GM18907 (cell line): ENCODE results near the gene OLR1.
"Not testable (repeated sequence)": the region's sequence is repeated elsewhere in the genome, so short reads cannot be mapped to it uniquely, and the experiment has no call there.

Experiments
- ATAC-seq: cut with Tn5 transposase; IDR thresholded peaks from one replicate; pipeline ENCODE4 v1.9.1; 2021; ENCODE audit warnings: mild to moderate bottlenecking, moderate library complexity; ENCODE audit not compliant: unreplicated experiment

Gene OLR1

GRCh38 chr12:10191865-10192264, 19.9 kb upstream of the OLR1 start:
- no peak for ATAC-seq

- ATAC-seq, result peak; percentile 78
Measured at GRCh38 chr12:10190558-10191388, 18.8 kb upstream of the OLR1 start.

- no peak for ATAC-seq
Measured at GRCh38 chr12:10189653-10190052, 17.7 kb upstream of the OLR1 start.

DNA sequence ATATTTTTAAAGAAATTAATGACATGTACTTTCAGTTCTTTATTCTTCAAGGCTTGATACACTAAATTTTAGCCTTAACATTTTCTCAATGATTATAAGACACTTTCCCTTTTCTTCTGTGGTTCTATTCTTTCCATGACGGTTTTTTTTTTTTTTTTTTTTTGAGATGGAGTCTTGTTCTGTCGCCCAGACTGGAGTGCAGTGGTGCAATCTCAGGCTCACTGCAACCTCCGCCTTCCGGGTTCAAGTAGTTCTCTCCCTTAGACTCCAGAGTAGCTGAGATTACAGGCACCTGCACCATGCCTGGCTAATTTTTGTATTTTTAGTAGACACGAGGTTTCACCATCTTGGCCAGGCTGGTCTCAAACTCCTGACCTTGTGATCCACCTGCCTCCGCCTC, 15.0 kb upstream of the OLR1 start:
- ATAC-seq, result not testable (repeated sequence)

DNA sequence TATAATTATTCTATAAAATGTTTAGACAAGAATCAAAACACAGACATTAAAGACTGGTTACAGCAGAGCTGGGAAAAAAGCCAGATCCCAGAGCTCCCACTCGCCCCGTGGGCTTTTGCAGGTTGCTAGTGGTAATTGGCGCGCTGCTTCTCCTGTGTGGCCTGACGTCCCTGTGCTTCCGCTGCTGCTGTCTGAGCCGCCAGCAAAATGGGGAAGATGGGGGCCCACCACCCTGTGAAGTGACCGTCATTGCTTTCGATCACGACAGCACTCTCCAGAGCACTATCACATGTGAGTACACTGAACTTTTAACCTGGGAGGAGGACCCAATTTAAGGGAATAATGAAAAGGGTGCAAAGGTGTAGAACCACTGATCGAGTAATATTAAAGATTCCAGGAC, 14.4 kb upstream of the OLR1 start:
- no peak for ATAC-seq

DNA sequence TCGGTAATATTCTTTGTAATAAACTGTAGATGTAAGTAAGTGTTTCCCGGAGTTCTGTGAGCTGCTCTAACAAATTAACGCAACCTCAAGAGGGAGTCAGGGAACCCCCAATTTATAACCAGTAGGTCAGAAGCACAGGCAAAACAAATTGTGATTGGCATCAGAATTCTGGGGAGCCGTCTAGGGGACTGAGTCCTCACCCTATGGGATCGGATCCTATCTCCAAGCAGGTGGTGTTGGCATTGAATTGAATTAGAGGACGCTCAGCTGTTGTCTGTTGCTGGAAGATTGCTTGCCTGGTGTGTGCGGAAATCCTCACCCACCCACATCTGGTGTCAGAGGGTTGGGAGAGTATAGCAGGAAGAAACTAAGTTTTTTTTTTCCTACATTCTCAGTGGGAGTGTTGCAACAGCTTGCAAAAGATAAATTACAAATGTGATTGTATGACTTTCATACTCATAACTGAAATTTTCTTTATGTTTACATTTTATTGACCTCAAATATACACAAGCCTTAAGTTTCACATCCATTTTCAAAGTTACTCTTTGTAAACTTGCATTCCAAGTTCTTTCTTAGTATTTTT, 12.4 kb upstream of the OLR1 start:
- no peak for ATAC-seq

GRCh38 chr12:10182354-10183049, 10.6 kb upstream of the OLR1 start:
- no peak for ATAC-seq

DNA sequence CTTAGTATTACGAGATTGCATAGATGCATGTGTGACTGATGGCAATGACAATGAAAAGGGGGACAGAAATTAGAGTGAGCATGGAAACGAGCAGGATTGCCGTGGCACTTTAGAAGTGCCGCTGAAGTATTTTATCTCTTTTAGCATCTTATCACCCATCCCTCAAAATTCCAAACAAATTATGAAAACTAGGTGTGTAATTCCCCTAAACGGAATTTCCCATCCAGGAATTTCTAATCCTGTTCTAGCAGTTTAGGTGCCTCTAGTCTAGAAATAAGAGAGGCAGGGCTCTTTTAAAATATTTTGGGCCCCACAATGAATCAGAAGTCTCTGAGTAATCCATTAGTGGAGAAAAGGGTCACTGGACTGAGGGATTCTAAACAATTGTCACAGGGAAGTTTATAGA, 7.8 kb upstream of the OLR1 start:
- ATAC-seq, result no peak

DNA sequence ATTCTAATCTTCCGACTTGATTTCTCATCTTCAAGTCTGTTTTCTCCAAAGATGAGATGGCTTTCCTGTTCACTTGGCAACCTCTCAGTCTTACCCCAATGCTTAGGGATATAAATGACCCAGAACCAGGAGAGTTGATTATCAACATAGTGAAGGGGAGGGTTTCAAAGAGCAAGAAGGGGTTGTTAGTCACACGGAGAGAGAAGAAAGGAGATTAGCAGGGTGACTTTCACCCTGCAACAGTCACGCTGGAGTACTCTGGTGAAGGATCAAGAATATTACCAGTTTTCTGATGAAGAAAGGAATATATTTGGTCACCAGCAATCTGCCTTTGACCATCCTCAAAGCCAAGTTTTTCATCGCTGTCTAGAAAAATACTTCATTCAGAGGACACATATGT, 6.9 kb upstream of the OLR1 start, which contains the start of gene TMEM52B:
TMEM52B (plus strand) TSS at position 212 of the 400 bp plus-strand sequence. CDS start 543 bp downstream, outside the sequence.
- no peak for ATAC-seq

GRCh38 chr12:10175846-10176636, 4.1 kb upstream of the OLR1 start:
- no peak for ATAC-seq

DNA sequence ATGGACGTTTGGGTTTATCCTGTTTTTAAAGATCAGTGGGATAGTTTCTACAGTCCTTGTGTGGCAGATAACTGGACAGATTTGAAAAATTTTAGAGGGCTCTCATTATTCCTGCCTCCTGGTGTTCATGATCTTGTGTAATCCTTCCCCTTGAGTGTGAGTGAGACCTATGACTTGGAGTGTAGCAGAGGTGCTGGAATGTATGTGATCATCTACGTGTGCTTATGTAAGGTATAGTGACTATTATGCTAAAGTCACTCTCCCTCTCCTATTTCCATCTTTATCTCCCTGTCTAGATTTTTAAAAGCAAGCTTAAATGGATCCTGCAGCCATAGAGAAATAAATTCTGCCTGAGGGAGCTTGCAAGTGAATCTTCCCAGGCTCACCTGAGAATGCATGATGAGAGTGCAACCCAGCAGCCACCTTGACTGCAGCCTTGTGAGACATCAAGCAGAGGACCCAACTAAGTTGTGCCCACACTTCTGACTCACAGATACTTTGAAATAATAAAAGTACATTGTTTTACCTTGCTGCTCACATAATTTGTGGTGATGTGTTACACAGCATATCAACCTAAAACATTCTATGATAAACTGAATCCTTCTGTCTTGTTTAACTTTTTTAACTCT, 3.2 kb upstream of the OLR1 start:
- ATAC-seq, result no peak

- ATAC-seq, result no peak
Measured at GRCh38 chr12:10170216-10170615, 1.7 kb downstream of the OLR1 start.

DNA sequence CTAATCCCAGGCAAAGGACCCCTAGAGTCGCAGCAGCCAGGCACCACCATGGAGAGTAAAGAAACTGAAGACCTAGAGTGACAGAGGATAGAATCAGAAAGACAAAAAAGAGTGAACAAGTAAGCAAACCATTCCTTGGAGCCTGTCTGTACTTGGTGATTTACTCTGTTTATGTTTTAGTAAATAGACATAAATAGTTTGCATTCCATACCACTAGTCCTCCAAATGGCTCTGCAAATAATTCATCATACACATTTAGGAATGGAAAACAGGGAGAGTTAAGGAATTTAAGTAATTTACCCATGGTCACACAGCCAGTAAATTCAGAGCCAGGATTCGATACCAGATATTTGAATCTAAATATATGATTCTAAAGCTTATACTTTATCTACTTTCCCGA, 2.8 kb downstream of the OLR1 start:
- no peak for ATAC-seq

DNA sequence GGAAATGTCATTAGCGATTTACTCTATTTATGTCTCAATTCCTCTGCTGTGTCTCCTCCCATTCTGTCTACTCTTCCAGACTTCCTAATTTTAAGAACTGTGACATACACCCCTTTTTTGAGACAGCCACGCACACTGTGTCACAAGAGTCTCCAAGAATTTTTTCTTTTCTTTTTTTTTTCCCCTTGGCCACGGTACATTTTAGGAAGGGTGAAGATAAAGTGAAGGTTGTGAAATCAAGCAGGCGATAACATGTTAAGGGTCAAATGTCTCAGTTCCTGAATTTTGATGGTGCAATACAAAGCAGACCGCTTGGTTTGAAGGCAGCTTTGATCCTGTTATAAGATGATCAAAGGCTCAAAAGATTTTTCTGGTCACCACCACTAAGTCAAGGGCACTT, 4.3 kb downstream of the OLR1 start:
- ATAC-seq, result no peak

GRCh38 chr12:10165421-10165820, 6.5 kb downstream of the OLR1 start:
- no peak for ATAC-seq

GRCh38 chr12:10163084-10163483, 8.8 kb downstream of the OLR1 start:
- no peak for ATAC-seq

GRCh38 chr12:10160617-10161385, 11.1 kb downstream of the OLR1 start:
- no peak for ATAC-seq

DNA sequence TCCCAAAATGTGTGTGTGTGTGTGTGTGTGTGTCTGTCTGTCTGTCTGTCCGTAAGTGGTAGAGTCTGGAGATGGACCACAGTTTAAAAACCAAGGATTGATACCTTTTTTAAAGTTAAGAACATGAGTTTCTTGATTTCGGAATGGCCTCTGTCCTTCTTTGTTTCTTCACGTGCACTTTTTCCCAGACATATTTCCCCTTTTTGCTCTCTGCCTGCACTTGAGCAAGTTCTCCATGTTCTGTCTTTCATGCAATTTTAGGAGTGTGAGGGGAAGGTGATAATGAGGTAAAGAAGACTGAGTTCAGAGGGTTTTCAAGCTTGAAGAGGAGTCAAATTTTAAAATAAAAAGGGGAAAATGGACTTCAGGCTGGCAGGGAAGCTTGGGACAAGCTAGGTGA, 12.7 kb downstream of the OLR1 start:
- ATAC-seq, result no peak

DNA sequence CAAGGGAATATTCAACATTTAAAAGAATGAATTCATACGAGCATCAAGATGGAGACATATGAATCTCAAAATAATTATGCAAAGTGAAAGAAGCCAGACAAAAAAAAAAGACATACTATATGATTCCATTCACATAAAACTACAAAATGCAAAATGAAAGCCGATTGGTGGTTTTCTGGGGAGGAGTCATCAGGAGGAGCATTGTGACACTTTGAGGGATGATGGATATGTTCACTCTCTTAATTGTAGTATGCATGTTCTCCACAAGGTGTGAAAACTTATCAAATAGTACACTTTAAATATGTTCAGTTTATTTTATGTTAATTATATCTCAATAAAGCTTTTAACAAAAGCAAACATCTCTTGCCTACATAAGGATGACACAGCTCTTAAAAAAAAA, 13.5 kb downstream of the OLR1 start:
- ATAC-seq, result no peak

- ATAC-seq, result no peak
Measured at GRCh38 chr12:10155966-10156365, 16.0 kb downstream of the OLR1 start.
